Measurements from ENCODE around the gene MYLIP. TPM values are rescaled to one million over a fixed set of nuclear protein-coding genes. Genes with fewer than 3 reads are reported as not detected.

The MYLIP gene
- total and polyA plus RNA-seq, 2 of the 13 experiments (the other 11 are each of a cell fraction or from before 2014, with no cell fraction given) = 3.4 to 10.8 TPM

GRCh38 chr6:16128759-16129622 lies at the start of gene MYLIP (continued):
- TF ChIP-seq ZNF609 (CRISPR knock-in tag; IDR thresholded peaks at IDR 0.05; ENCODE audit: borderline replicate concordance) (no peak), TEF (CRISPR knock-in tag; IDR thresholded peaks at IDR 0.05) (no peak), JUN (CRISPR knock-in tag; IDR thresholded peaks at IDR 0.05) (no peak; the same call in 1 of the 2 replicates), SNAPC2 (CRISPR knock-in tag; IDR thresholded peaks at IDR 0.05) (no peak), ZNF160 (CRISPR knock-in tag; IDR thresholded peaks at IDR 0.05) (peak; percentile 81), GTF2F1 (IDR thresholded peaks at IDR 0.05; ENCODE audit: low read length) (peak; percentile 85), POLR2A (IDR thresholded peaks at IDR 0.05; ENCODE audit: insufficient read depth in 1 of 2, low read depth in 2 of 2, low read length in 2 of 2) (peak; percentile 98 to 100), RNF2 (conservative IDR thresholded peaks at IDR 0.05; ENCODE audit: low read depth) (peak; percentile 95), HNF1A (IDR thresholded peaks at IDR 0.05; ENCODE audit: low read depth) (no peak), HNF1A (CRISPR knock-in tag; IDR thresholded peaks at IDR 0.05; ENCODE audit: borderline replicate concordance) (no peak), YEATS2 (CRISPR knock-in tag; IDR thresholded peaks at IDR 0.05; ENCODE audit: borderline replicate concordance) (no peak), SRF (IDR thresholded peaks at IDR 0.05; ENCODE audit: low read depth, low read length) (no peak), SYNCRIP (IDR thresholded peaks at IDR 0.05; ENCODE audit: insufficient read depth, low read depth, low read length) (no peak), ZNF878 (CRISPR knock-in tag; IDR thresholded peaks at IDR 0.05) (no peak; the same call in 1 of the 2 replicates), NFE2L1 (CRISPR knock-in tag; IDR thresholded peaks at IDR 0.05; ENCODE audit: borderline replicate concordance) (no peak)
- TF ChIP-seq, protein P1, sequence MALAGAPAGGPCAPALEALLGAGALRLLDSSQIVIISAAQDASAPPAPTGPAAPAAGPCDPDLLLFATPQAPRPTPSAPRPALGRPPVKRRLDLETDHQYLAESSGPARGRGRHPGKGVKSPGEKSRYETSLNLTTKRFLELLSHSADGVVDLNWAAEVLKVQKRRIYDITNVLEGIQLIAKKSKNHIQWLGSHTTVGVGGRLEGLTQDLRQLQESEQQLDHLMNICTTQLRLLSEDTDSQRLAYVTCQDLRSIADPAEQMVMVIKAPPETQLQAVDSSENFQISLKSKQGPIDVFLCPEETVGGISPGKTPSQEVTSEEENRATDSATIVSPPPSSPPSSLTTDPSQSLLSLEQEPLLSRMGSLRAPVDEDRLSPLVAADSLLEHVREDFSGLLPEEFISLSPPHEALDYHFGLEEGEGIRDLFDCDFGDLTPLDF (CRISPR knock-in tag; IDR thresholded peaks at IDR 0.05) = peak; percentile 18; the same call in 1 of the 2 replicates
